GM19035 (cell line): ENCODE measurements around the gene PLA2G10.
A peak's percentile ranks its signal among the peaks of the same experiment; 100 is the strongest.
"Not testable (repeated sequence)": the region's sequence is repeated elsewhere in the genome, so short reads cannot be mapped to it uniquely, and the experiment has no call there.

Experiments
- ATAC-seq: cut with Tn5 transposase; IDR thresholded peaks from one replicate; pipeline ENCODE4 v1.9.1; 2021; ENCODE audit not compliant: unreplicated experiment

The PLA2G10 gene

GRCh38 chr16:14694129-14694528 lies at the start of gene PLA2G10:
Gene PLA2G10, minus strand, starts transcription at chr16:14694308. Its CDS starts 79 bp downstream, at chr16:14694229.
- ATAC-seq = not testable (repeated sequence)

GRCh38 chr16:14742273-14743128 lies 48.4 kb upstream of the PLA2G10 start, which contains the start of gene NPIPA2:
Gene NPIPA2, plus strand, starts transcription at chr16:14742533. Its CDS starts 5,533 bp downstream, at chr16:14748066.
- ATAC-seq = peak; percentile 98

- not testable (repeated sequence) for ATAC-seq
These were observed 47.7 kb upstream of the PLA2G10 start for GRCh38 chr16:14741794-14742193.

GRCh38 chr16:14740832-14741385 lies 46.8 kb upstream of the PLA2G10 start:
- ATAC-seq = not testable (repeated sequence)

GRCh38 chr16:14733233-14733632 lies 39.1 kb upstream of the PLA2G10 start:
- ATAC-seq = not testable (repeated sequence)

- peak; percentile 99 for ATAC-seq
These were observed 9.3 kb upstream of the PLA2G10 start, which contains the start of gene NPIPA3 for GRCh38 chr16:14703156-14704011. Gene NPIPA3, plus strand, starts transcription at chr16:14703411. Its CDS starts 5,533 bp downstream, at chr16:14708944.

- ATAC-seq = not testable (repeated sequence)
These were observed 8.6 kb upstream of the PLA2G10 start for GRCh38 chr16:14702672-14703071.

- not testable (repeated sequence) for ATAC-seq
These were observed 7.8 kb upstream of the PLA2G10 start for GRCh38 chr16:14701859-14702258.

- ATAC-seq = not testable (repeated sequence)
These were observed 8.0 kb downstream of the PLA2G10 start for GRCh38 chr16:14685870-14686793.

- ATAC-seq = no peak
These were observed 12.0 kb downstream of the PLA2G10 start for GRCh38 chr16:14682121-14682520.

- ATAC-seq = no peak
These were observed 13.0 kb downstream of the PLA2G10 start for GRCh38 chr16:14681115-14681514.

GRCh38 chr16:14680396-14680795 lies 13.7 kb downstream of the PLA2G10 start:
- not testable (repeated sequence) for ATAC-seq

GRCh38 chr16:14678748-14679497 lies 15.2 kb downstream of the PLA2G10 start:
- no peak for ATAC-seq

GRCh38 chr16:14677627-14678026 lies 16.5 kb downstream of the PLA2G10 start:
- no peak for ATAC-seq

- ATAC-seq = no peak
These were observed 17.5 kb downstream of the PLA2G10 start for GRCh38 chr16:14676633-14677032.

- peak; percentile 73 for ATAC-seq
These were observed 21.6 kb downstream of the PLA2G10 start for GRCh38 chr16:14672403-14672971.

GRCh38 chr16:14669776-14670175 lies 24.3 kb downstream of the PLA2G10 start:
- ATAC-seq = no peak

GRCh38 chr16:14668556-14669223 lies 25.4 kb downstream of the PLA2G10 start:
- no peak for ATAC-seq
